Measurements from ENCODE around the gene TLE4. TPM values are rescaled to one million over a fixed set of nuclear protein-coding genes. Genes with fewer than 3 reads are reported as not detected.

The TLE4 gene
- total and polyA plus RNA-seq, 2 donors from 2014 or later: 5.5 to 35.7 TPM

DNA sequence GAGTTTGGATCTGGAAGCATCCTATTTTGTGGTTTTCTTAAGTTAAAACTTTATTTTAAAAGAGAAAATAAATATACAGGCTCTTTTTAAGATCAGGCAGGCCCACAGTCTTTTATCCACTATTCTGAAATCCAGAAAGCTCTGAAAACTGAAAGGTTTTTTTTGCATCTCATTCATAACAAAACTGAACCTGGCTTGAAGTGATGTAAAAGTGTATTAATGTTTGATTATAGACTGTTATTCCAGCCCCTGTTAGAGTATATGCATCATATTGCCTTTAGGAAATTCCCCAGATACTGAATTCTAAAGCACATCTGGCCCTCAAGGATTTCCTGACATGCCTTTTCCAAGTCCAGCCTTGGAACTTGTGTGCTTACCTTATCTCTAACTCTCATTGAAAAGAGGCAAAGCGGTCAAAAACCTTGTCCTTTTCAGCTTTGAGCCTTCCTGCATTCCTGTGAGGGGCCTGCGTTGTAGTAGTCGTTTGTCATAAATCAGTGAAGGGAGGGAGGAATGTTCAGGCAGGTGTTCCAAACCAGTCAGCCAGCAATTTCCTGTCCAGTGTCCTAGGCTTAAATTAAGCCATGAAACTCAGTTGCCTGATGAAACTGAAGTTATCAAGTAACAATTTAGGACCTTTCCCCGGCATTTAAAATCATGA is 110.4 kb downstream of the TLE4 start:
- no peak overlapping the region for H3K27ac ChIP-seq (ENCODE audit: low read depth in 2 of 2, low read length in 2 of 2)
- no peaks in the 10 kb centered on the region for H3K9me3 ChIP-seq (ENCODE audit: control insufficient read depth in 2 of 3, insufficient read depth in 1 of 3, low read length in 3 of 3)
- no peak for TF ChIP-seq CTCF (IDR thresholded peaks at IDR 0.05; ENCODE audit: borderline replicate concordance, extremely low read depth, insufficient read depth)
- no peak overlapping the region for H3K4me3 ChIP-seq (ENCODE audit: low read length in 3 of 3)
- intact Hi-C loops (cut with DNase I): no loop called here
- H3K4me1 ChIP-seq (ENCODE audit: control insufficient read depth in 2 of 3, insufficient read depth in 2 of 3, low read depth in 1 of 3, low read length in 3 of 3): peaks cover 0 to 5% (median 0%) of the 10 kb centered on the region in 3 donors
- FAIRE-seq: no peak
- no peaks in the 10 kb centered on the region for H3K36me3 ChIP-seq (ENCODE audit: control insufficient read depth in 2 of 3, insufficient read depth in 3 of 3, low read length in 3 of 3)
- H3K9ac ChIP-seq (ENCODE audit: low read length in 3 of 3): no peak overlapping the region
- no peaks in the 10 kb centered on the region for H3K27me3 ChIP-seq (ENCODE audit: control insufficient read depth, insufficient read depth, low read length)
- DNase-seq: peak in 3 of 5 donors; percentile 69 to 89 (median 88)

GRCh38 chr9:79684059-79684458 is 112.3 kb downstream of the TLE4 start:
- Histone ChIP-seq H3K27me3 (ENCODE audit: control insufficient read depth, insufficient read depth, low read length) (no peaks in the 10 kb centered on the region), H3K9me3 (ENCODE audit: control insufficient read depth in 2 of 3, insufficient read depth in 1 of 3, low read length in 3 of 3) (no peaks in the 10 kb centered on the region), H3K27ac (ENCODE audit: low read depth in 2 of 2, low read length in 2 of 2) (no peak overlapping the region), H3K4me3 (ENCODE audit: low read length in 3 of 3) (no peak overlapping the region), H3K36me3 (ENCODE audit: control insufficient read depth in 2 of 3, insufficient read depth in 3 of 3, low read length in 3 of 3) (no peaks in the 10 kb centered on the region), H3K4me1 (ENCODE audit: control insufficient read depth in 2 of 3, insufficient read depth in 2 of 3, low read depth in 1 of 3, low read length in 3 of 3) (peaks cover 0 to 5% (median 0%) of the 10 kb centered on the region in 3 donors), H3K9ac (ENCODE audit: low read length in 3 of 3) (no peak overlapping the region)
- DNase-seq: no peak
- FAIRE-seq: no peak
- intact Hi-C loops (cut with DNase I): no loop called here
- TF ChIP-seq CTCF (IDR thresholded peaks at IDR 0.05; ENCODE audit: borderline replicate concordance, extremely low read depth, insufficient read depth): no peak

DNA sequence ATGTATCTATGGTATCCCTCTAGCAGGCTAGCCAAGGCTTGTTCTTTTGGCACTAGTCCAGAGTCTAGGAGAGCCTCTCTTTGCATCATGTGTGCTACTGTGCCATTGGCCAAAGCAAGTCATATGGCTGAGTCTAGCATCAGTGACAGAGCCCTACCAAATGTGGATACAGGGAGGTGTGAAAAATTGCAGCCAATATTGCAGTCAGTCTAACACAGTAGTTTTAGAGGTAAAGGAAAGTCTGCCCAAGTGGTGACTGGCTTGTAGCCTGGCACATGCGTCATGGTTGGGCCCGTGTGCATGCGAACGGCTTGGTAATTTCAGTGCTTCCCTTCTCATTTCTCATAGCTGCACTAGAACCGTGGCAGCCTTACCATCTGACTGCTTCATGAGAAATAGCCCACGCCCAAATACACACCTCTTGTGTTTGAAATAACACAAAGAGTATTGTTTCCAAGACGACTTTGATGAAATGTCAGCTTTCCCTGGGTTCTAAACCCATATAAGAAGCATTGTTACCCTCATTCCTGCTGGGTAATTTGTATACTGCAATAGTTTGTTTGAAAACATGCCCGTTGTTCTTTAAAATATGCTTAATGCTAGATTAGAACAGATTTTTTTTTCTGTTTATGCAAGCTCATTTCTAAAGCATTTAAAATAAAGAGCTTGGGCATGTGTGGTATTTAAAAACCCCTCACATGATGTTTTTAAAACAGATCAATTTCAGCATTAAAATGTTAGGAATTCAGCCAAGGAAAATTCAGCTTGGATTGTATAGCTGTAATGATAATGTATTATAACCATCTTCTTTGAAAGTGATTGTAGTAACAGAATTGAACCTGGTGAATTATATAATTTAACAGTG is 113.2 kb downstream of the TLE4 start:
- intact Hi-C loops (cut with DNase I): no loop called here
- H3K4me3 ChIP-seq (ENCODE audit: low read length in 3 of 3): no peak overlapping the region
- DNase-seq (no peak), FAIRE-seq (no peak)
- H3K4me1 ChIP-seq (ENCODE audit: control insufficient read depth in 2 of 3, insufficient read depth in 2 of 3, low read depth in 1 of 3, low read length in 3 of 3): peaks cover 0 to 5% (median 0%) of the 10 kb centered on the region in 3 donors
- TF ChIP-seq CTCF (IDR thresholded peaks at IDR 0.05; ENCODE audit: borderline replicate concordance, extremely low read depth, insufficient read depth): no peak
- H3K27me3 ChIP-seq (ENCODE audit: control insufficient read depth, insufficient read depth, low read length): no peaks in the 10 kb centered on the region
- no peak overlapping the region for H3K9ac ChIP-seq (ENCODE audit: low read length in 3 of 3)
- no peaks in the 10 kb centered on the region for H3K9me3 ChIP-seq (ENCODE audit: control insufficient read depth in 2 of 3, insufficient read depth in 1 of 3, low read length in 3 of 3)
- H3K27ac ChIP-seq (ENCODE audit: low read depth in 2 of 2, low read length in 2 of 2): no peak overlapping the region
- no peaks in the 10 kb centered on the region for H3K36me3 ChIP-seq (ENCODE audit: control insufficient read depth in 2 of 3, insufficient read depth in 3 of 3, low read length in 3 of 3)
